Liver (tissue), 9 donors: ENCODE measurements around the gene CGRRF1. TPM values are rescaled to one million over a fixed set of nuclear protein-coding genes. Genes with fewer than 3 reads are reported as not detected.

Source experiments
- DNase-seq: peaks from one replicate; pipeline ENCODE4 v3.0.0-alpha.2; 2017; ENCODE audit warnings: low spot score
- H3K27ac ChIP-seq, 2 donors: one replicate each; pipeline ENCODE4 v1.7.0; 2013; ENCODE audit warnings: inconsistent platforms in 2 of 2, low read length in 2 of 2, control low read depth in 1 of 2, low read depth in 1 of 2, mild to moderate bottlenecking in 1 of 2
- H3K27me3 ChIP-seq, 4 donors: one replicate each; pipeline versions ENCODE4 v1.6.1 to v1.7.0; 2013; ENCODE audit warnings: low read length in 3 of 4, inconsistent platforms in 1 of 4, mild to moderate bottlenecking in 1 of 4, moderate library complexity in 1 of 4; ENCODE audit not compliant: control insufficient read depth in 4 of 4, insufficient read depth in 4 of 4
- H3K36me3 ChIP-seq, 4 donors: one replicate each; pipeline versions ENCODE4 v1.6.1 to v1.7.0; 2013; ENCODE audit warnings: low read length in 3 of 4, mild to moderate bottlenecking in 3 of 4, low read depth in 1 of 4, moderate library complexity in 1 of 4; ENCODE audit not compliant: control insufficient read depth in 4 of 4, insufficient read depth in 3 of 4
- H3K4me1 ChIP-seq, 4 donors: one replicate each; pipeline versions ENCODE4 v1.6.1 to v1.7.0; 2013; ENCODE audit warnings: low read length in 3 of 4, mild to moderate bottlenecking in 3 of 4, moderate library complexity in 1 of 4; ENCODE audit not compliant: control insufficient read depth in 4 of 4, insufficient read depth in 4 of 4
- H3K4me3 ChIP-seq, 3 donors: one replicate each; pipeline versions ENCODE4 v1.6.1 to v1.7.0; 2013; ENCODE audit warnings: low read length in 3 of 3, control low read depth in 1 of 3, low read depth in 1 of 3, mild to moderate bottlenecking in 1 of 3
- H3K9ac ChIP-seq, 2 donors: one replicate each; pipeline ENCODE4 v1.7.0; 2013; ENCODE audit warnings: low read length in 2 of 2, mild to moderate bottlenecking in 2 of 2, moderate library complexity in 2 of 2, control low read depth in 1 of 2, low read depth in 1 of 2
- H3K9me3 ChIP-seq, 4 donors: one replicate each; pipeline versions ENCODE4 v1.6.1 to v1.7.0; 2013; ENCODE audit warnings: low read length in 3 of 4; ENCODE audit not compliant: control insufficient read depth in 4 of 4
- ATF3 ChIP-seq: IDR thresholded peaks from 2 replicates; pipeline ENCODE4 v1.6.1; 2016; ENCODE audit warnings: antibody characterized with exemption
- CTCF ChIP-seq: fragments of 150-350 bp; IDR thresholded peaks from 2 replicates; pipeline ENCODE4 v1.5.1; 2017; ENCODE audit warnings: improper control_type of control experiment, low read depth, low read length; ENCODE audit not compliant: missing input control
- EGR1 ChIP-seq, 2 donors: IDR thresholded peaks; 2 replicates each; pipeline ENCODE4 v1.6.1; 2016 to 2018; ENCODE audit warnings: antibody characterized with exemption in 2 of 2, low read depth in 2 of 2
- FOXA1 ChIP-seq: IDR thresholded peaks from 2 replicates; pipeline ENCODE4 v1.6.1; 2016; ENCODE audit warnings: antibody characterized with exemption
- GABPA ChIP-seq, 2 donors: IDR thresholded peaks in 1 of 2; conservative IDR thresholded peaks in 1 of 2; 2 replicates each; pipeline ENCODE4 v1.6.1; 2016; ENCODE audit warnings: antibody characterized with exemption in 2 of 2, mild to moderate bottlenecking in 1 of 2, moderate library complexity in 1 of 2
- HNF4A ChIP-seq, 2 donors: conservative IDR thresholded peaks; 2 replicates each; pipeline ENCODE4 v1.6.1; 2016; ENCODE audit warnings: antibody characterized with exemption in 2 of 2, mild to moderate bottlenecking in 2 of 2
- MAX ChIP-seq: IDR thresholded peaks from 2 replicates; pipeline ENCODE4 v1.6.1; 2016; ENCODE audit warnings: antibody characterized with exemption
- NR2F2 ChIP-seq: IDR thresholded peaks from 2 replicates; pipeline ENCODE4 v1.6.1; 2016; ENCODE audit warnings: antibody characterized with exemption
- RAD21 ChIP-seq, 2 donors: IDR thresholded peaks; 2 replicates each; pipeline ENCODE4 v1.6.1; 2016; ENCODE audit warnings: antibody characterized with exemption in 2 of 2, mild to moderate bottlenecking in 2 of 2
- REST ChIP-seq: IDR thresholded peaks from 2 replicates; pipeline ENCODE4 v1.6.1; 2016; ENCODE audit warnings: antibody characterized with exemption, mild to moderate bottlenecking
- RXRA ChIP-seq, 2 donors: IDR thresholded peaks; 2 replicates each; pipeline ENCODE4 v1.6.1; 2017 to 2018; ENCODE audit warnings: antibody characterized with exemption in 2 of 2, mild to moderate bottlenecking in 1 of 2
- SP1 ChIP-seq: IDR thresholded peaks from 2 replicates; pipeline ENCODE4 v1.6.1; 2018; ENCODE audit warnings: antibody characterized with exemption, mild to moderate bottlenecking
- TAF1 ChIP-seq: conservative IDR thresholded peaks from 2 replicates; pipeline ENCODE4 v1.6.1; 2016; ENCODE audit warnings: antibody characterized with exemption, mild to moderate bottlenecking
- YY1 ChIP-seq: IDR thresholded peaks from 2 replicates; pipeline ENCODE4 v1.6.1; 2016; ENCODE audit warnings: antibody characterized with exemption, mild to moderate bottlenecking
- ZBTB33 ChIP-seq: IDR thresholded peaks from 2 replicates; pipeline ENCODE4 v1.6.1; 2016; ENCODE audit warnings: antibody characterized with exemption
- WGBS: extraction: QIAGEN DNeasy Blood & Tissue Kit; methylation state at CpG from one replicate; pipeline ENCODE4 v1.1.7; 2013; 5-methylcytosine and 5-hydroxymethylcytosine counted together
- polyA plus RNA-seq, 2 donors: library from polyadenylated mRNA; stranded (reverse) in 1 of 2; unstranded in 1 of 2; fragments of 200-250 nt in 1 of 2; fragments of >200 nt in 1 of 2; fragmentation: Nextera tagmentation in 1 of 2; extraction: Ambion mirVana in 1 of 2; gene quantifications; one replicate each; pipeline versions ENCODE4 v1.2.1 to v1.2.3, GENCODE V29; 2013 to 2015
- total RNA-seq, 2 donors: library from RNA; depleted of rRNA; stranded (reverse); fragments of >200 nt; gene quantifications; one replicate each; pipeline ENCODE4 v1.2.3, GENCODE V29; 2014
- donor health status: healthy.
- donor health status: healthy.
- donor health status: healthy.
- donor health status: healthy.
- donor health status: healthy.

Gene CGRRF1
- total and polyA plus RNA-seq, 4 donors = 4.6 to 11.2 (median 5.0) TPM

GRCh38 chr14:54478636-54479215 lies 31.0 kb upstream of the CGRRF1 start:
- Histone ChIP-seq H3K27me3 (no peaks in the 10 kb centered on the region), H3K9me3 (no peaks in the 10 kb centered on the region), H3K27ac (no peak overlapping the region), H3K4me3 (no peak overlapping the region), H3K36me3 (peaks cover 0 to 9% (median 3%) of the 10 kb centered on the region in 4 donors), H3K9ac (no peak overlapping the region), H3K4me1 (peaks cover 3 to 15% (median 10%) of the 10 kb centered on the region in 4 donors)
- DNase-seq = no peak
- WGBS = 87% methylated on average over 3 of the region's 3 CpGs
- no peak for TF ChIP-seq TAF1
- no peak for TF ChIP-seq SP1
- TF ChIP-seq ATF3 = no peak
- TF ChIP-seq MAX = no peak
- TF ChIP-seq REST = no peak

GRCh38 chr14:54480830-54481562 lies 28.7 kb upstream of the CGRRF1 start:
- H3K36me3 ChIP-seq = peaks cover 0 to 9% (median 3%) of the 10 kb centered on the region in 4 donors
- TF ChIP-seq EGR1 (IDR thresholded peaks at IDR 0.05; ENCODE audit: low read depth in 2 of 2) = no peak
- no peak for TF ChIP-seq CTCF
- TF ChIP-seq MAX = no peak
- TF ChIP-seq ATF3 = no peak
- no peak overlapping the region for H3K4me3 ChIP-seq
- no peak overlapping the region for H3K27ac ChIP-seq
- no peak for DNase-seq
- H3K9ac ChIP-seq = no peak overlapping the region
- no peaks in the 10 kb centered on the region for H3K27me3 ChIP-seq
- no peaks in the 10 kb centered on the region for H3K9me3 ChIP-seq
- WGBS = 95% methylated on average over 4 of the region's 4 CpGs
- H3K4me1 ChIP-seq = peaks cover 4 to 19% (median 13%) of the 10 kb centered on the region in 4 donors

GRCh38 chr14:54481695-54482094 lies 28.0 kb upstream of the CGRRF1 start:
- H3K27ac ChIP-seq = no peak overlapping the region
- no peak for TF ChIP-seq RXRA (IDR thresholded peaks at IDR 0.05)
- no peak for TF ChIP-seq GABPA (IDR thresholded peaks at IDR 0.05 in 1 of 2, conservative IDR thresholded peaks at IDR 0.05 in 1 of 2)
- no peak for TF ChIP-seq EGR1 (IDR thresholded peaks at IDR 0.05; ENCODE audit: low read depth in 2 of 2)
- TF ChIP-seq YY1 = no peak
- no peak for TF ChIP-seq RAD21 (IDR thresholded peaks at IDR 0.05)
- TF ChIP-seq NR2F2 = no peak
- TF ChIP-seq TAF1 = no peak
- no peak for TF ChIP-seq HNF4A (conservative IDR thresholded peaks at IDR 0.05)
- no peak for TF ChIP-seq FOXA1
- no peak for TF ChIP-seq ZBTB33

More at GRCh38 chr14:54481695-54482094, 28.0 kb upstream of the CGRRF1 start:
- WGBS = 92% methylated on average over 2 of the region's 2 CpGs
- Histone ChIP-seq H3K4me1 (peaks cover 5 to 19% (median 13%) of the 10 kb centered on the region in 4 donors), H3K9ac (no peak overlapping the region), H3K36me3 (peaks cover 0 to 9% (median 3%) of the 10 kb centered on the region in 4 donors), H3K4me3 (no peak overlapping the region), H3K9me3 (no peaks in the 10 kb centered on the region), H3K27me3 (no peaks in the 10 kb centered on the region)
- DNase-seq = no peak
